DND-41 (cell line): Measurements from ENCODE around the gene POLD1.

Source experiments
- ATAC-seq: fragments of 200-7000 bp; cut with Tn5 transposase; 3 replicates; pipeline ENCODE4 v1.9.1; 2021; ENCODE audit warnings: low read depth; ENCODE audit not compliant: insufficient read depth
- DNase-seq: peaks from one replicate; pipeline ENCODE4 v3.0.0-alpha.2; 2020
- H2AFZ ChIP-seq: 2 replicates; pipeline ENCODE4 v1.6.0; 2012; ENCODE audit warnings: low read depth, low read length
- H3K27ac ChIP-seq: 2 replicates; pipeline ENCODE4 v1.5.1; 2012; ENCODE audit warnings: low read length, inconsistent platforms
- H3K27me3 ChIP-seq: fragments of 200-600 bp; sonication (generic); 2 replicates; pipeline ENCODE4 v1.6.0; 2012; ENCODE audit warnings: low read length, mild to moderate bottlenecking, inconsistent platforms; ENCODE audit not compliant: insufficient read depth, poor library complexity
- H3K36me3 ChIP-seq: 2 replicates; pipeline ENCODE4 v1.5.1; 2012; ENCODE audit warnings: low read length, inconsistent platforms; ENCODE audit not compliant: insufficient read depth
- H3K4me1 ChIP-seq: 2 replicates; pipeline ENCODE4 v1.5.1; 2012; ENCODE audit warnings: mild to moderate bottlenecking, low read length; ENCODE audit not compliant: insufficient read depth
- H3K4me2 ChIP-seq: 2 replicates; pipeline ENCODE4 v1.6.0; 2012; ENCODE audit warnings: mild to moderate bottlenecking, moderate library complexity, low read length, inconsistent platforms; ENCODE audit not compliant: insufficient read depth
- H3K4me3 ChIP-seq, 2 experiments: fragments of 200-600 bp in 1 of 2; shearing (Covaris generic) in 1 of 2; 2 replicates each; pipeline ENCODE4 v1.5.1; 2012 to 2016; ENCODE audit warnings: inconsistent platforms in 2 of 2, low read length in 2 of 2, mild to moderate bottlenecking in 2 of 2, low read depth in 1 of 2, moderate library complexity in 1 of 2
- H3K79me2 ChIP-seq: 2 replicates; pipeline ENCODE4 v1.6.0; 2012; ENCODE audit warnings: low read length, inconsistent platforms; ENCODE audit not compliant: insufficient read depth
- H3K9ac ChIP-seq: 2 replicates; pipeline ENCODE4 v1.6.0; 2012; ENCODE audit warnings: low read depth, mild to moderate bottlenecking, inconsistent platforms, low read length, moderate library complexity
- H3K9me3 ChIP-seq: 2 replicates; pipeline ENCODE4 v1.5.1; 2012; ENCODE audit warnings: low read length, moderate library complexity, mild to moderate bottlenecking, inconsistent platforms; ENCODE audit not compliant: insufficient read depth, severe bottlenecking
- H4K20me1 ChIP-seq: 2 replicates; pipeline ENCODE4 v1.6.0; 2012; ENCODE audit warnings: low read length; ENCODE audit not compliant: insufficient read depth
- EZH2 ChIP-seq: IDR thresholded peaks from 3 replicates; pipeline ENCODE4 v1.6.1; 2012; ENCODE audit warnings: borderline replicate concordance, low read depth, mild to moderate bottlenecking, moderate library complexity, low read length, inconsistent platforms; ENCODE audit not compliant: severe bottlenecking
- TF ChIP-seq, protein P1 (sequence below): IDR thresholded peaks from 2 replicates; pipeline ENCODE4 v1.5.1; 2012; ENCODE audit warnings: borderline replicate concordance, low read length, moderate library complexity, mild to moderate bottlenecking; ENCODE audit not compliant: poor library complexity, severe bottlenecking; ENCODE audit errors: extremely low read depth

The POLD1 gene

DNA sequence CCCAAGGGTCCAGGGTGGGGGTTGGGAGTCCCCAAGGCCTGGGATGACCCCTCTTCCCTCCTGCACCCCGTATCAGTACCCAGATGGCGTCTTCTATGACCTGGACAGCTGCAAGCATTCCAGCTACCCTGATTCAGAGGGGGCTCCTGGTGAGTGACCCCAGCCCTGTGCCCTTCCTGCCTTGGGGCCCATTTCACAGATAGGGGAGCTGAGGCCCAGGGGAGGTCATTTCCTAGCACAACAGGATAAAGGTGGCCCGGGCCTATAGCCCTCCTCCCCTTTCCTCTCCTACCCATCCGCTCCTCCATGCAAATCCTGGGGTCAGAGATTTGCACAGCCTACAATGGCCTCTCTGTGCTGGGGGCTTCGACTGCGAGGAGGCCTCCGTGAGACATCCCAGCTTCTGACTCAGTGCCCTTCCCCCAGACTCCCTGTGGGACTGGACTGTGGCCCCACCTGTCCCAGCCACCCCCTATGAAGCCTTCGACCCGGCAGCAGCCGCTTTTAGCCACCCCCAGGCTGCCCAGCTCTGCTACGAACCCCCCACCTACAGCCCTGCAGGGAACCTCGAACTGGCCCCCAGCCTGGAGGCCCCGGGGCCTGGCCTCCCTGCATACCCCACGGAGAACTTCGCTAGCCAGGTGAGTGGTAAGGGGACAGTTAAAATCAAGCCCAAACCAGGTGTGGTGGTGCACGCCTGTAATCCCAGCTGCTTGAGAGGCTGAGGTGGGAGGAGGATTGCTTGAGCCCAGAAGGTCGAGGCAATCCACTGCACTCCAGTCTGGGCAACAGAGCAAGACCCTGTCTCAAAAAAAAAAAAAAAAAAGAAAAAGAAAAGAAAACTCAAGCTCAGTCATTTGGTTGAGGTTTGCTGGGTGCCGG, 38.5 kb downstream of the POLD1 start:
- no peak for DNase-seq
- Histone ChIP-seq H3K9me3 (no peaks in the 10 kb centered on the region), H3K4me2 (no peak overlapping the region), H3K9ac (no peak overlapping the region), H3K27ac (no peak overlapping the region), H4K20me1 (no peaks in the 10 kb centered on the region), H3K4me3 (no peak overlapping the region), H3K36me3 (no peaks in the 10 kb centered on the region), H3K79me2 (no peaks in the 10 kb centered on the region), H3K4me1 (peaks cover 9% of the 10 kb centered on the region), H3K27me3 (no peaks in the 10 kb centered on the region), H2AFZ (no peak overlapping the region)
- TF ChIP-seq EZH2: no peak
- TF ChIP-seq, protein P1, sequence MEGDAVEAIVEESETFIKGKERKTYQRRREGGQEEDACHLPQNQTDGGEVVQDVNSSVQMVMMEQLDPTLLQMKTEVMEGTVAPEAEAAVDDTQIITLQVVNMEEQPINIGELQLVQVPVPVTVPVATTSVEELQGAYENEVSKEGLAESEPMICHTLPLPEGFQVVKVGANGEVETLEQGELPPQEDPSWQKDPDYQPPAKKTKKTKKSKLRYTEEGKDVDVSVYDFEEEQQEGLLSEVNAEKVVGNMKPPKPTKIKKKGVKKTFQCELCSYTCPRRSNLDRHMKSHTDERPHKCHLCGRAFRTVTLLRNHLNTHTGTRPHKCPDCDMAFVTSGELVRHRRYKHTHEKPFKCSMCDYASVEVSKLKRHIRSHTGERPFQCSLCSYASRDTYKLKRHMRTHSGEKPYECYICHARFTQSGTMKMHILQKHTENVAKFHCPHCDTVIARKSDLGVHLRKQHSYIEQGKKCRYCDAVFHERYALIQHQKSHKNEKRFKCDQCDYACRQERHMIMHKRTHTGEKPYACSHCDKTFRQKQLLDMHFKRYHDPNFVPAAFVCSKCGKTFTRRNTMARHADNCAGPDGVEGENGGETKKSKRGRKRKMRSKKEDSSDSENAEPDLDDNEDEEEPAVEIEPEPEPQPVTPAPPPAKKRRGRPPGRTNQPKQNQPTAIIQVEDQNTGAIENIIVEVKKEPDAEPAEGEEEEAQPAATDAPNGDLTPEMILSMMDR: no peak
- no peak for ATAC-seq

DNA sequence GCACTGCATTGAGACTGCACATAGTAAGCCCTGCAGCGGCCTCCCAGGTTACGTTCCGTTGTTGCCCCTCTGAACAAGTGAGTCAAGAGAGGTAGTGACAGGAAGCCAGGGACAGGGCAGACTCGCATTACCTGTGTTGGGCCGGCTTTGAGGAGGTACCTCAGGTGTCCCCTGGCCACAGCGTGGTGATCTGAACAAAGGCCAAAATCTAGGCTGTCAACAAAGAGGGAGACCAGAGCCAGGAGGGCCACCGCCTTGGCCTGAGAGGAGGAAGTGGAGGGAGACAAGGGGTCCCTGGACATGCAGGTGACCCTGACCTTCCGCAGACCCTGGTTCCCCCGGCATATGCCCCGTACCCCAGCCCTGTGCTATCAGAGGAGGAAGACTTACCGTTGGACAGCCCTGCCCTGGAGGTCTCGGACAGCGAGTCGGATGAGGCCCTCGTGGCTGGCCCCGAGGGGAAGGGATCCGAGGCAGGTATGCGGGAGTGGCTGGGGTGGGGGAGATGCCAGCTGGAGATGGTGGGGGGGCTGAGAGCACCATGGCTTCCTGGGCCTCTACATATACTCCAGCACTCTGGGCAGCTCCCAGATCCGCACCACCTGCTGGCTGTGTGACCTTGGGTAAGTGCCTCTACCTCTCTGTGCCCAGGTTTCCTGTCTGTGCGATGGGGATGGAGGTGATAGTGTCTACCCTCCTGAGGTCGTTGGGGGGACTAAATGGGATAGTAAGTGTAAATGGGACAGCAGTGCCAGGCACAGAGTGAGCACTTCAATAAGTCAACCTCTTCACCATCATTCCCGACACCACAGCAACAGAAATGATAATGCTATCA, 39.3 kb downstream of the POLD1 start:
- Histone ChIP-seq H3K27me3 (no peaks in the 10 kb centered on the region), H3K27ac (no peak overlapping the region), H3K4me1 (peaks cover 9% of the 10 kb centered on the region), H3K79me2 (no peaks in the 10 kb centered on the region), H3K4me2 (no peak overlapping the region), H3K9ac (no peak overlapping the region), H3K9me3 (no peaks in the 10 kb centered on the region), H2AFZ (no peak overlapping the region), H3K36me3 (no peaks in the 10 kb centered on the region), H3K4me3 (no peak overlapping the region), H4K20me1 (no peaks in the 10 kb centered on the region)
- TF ChIP-seq, protein P1: no peak
- TF ChIP-seq EZH2: no peak
- no peak for DNase-seq
- ATAC-seq: no peak

DNA sequence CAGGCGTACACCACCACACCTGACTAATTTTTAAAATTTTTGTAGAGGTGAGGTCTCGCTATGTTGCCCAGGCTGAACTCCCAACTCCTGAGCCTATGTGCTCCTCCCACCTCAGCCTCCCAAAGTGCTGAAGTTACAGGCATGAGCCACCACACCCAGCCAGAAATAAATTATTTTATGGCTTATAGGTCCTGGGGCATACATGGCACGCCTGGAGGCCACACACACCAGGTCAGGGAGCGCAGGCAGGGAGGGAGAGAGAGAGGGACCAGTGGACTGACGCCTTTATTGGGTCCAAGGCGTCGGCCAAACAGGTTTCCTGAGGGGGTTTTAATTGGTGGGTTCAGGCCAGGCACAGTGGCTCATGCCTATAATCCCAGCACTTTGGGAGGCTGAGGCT, 41.4 kb downstream of the POLD1 start:
- DNase-seq (no peak), ATAC-seq (no peak)
- no peak overlapping the region for H3K4me3 ChIP-seq
- no peaks in the 10 kb centered on the region for H3K9me3 ChIP-seq
- TF ChIP-seq, protein P1: no peak
- TF ChIP-seq EZH2: no peak
- no peaks in the 10 kb centered on the region for H3K79me2 ChIP-seq
- H3K27ac ChIP-seq: no peak overlapping the region
- no peak overlapping the region for H3K9ac ChIP-seq
- no peaks in the 10 kb centered on the region for H3K27me3 ChIP-seq
- H3K36me3 ChIP-seq: no peaks in the 10 kb centered on the region
- H2AFZ ChIP-seq: no peak overlapping the region
- H3K4me1 ChIP-seq: no peaks in the 10 kb centered on the region
- no peak overlapping the region for H3K4me2 ChIP-seq
- H4K20me1 ChIP-seq: no peaks in the 10 kb centered on the region
